HG03378 (cell line): ENCODE measurements around the gene MAEA.

Source experiments
- ATAC-seq: cut with Tn5 transposase; IDR thresholded peaks from one replicate; pipeline ENCODE4 v1.9.1; 2021; ENCODE audit warnings: mild to moderate bottlenecking, moderate library complexity; ENCODE audit not compliant: unreplicated experiment

Gene MAEA

GRCh38 chr4:1298461-1298860 lies 8.8 kb downstream of the MAEA start:
- ATAC-seq, result no peak

GRCh38 chr4:1299301-1299860 lies 9.7 kb downstream of the MAEA start:
- ATAC-seq, result no peak

DNA sequence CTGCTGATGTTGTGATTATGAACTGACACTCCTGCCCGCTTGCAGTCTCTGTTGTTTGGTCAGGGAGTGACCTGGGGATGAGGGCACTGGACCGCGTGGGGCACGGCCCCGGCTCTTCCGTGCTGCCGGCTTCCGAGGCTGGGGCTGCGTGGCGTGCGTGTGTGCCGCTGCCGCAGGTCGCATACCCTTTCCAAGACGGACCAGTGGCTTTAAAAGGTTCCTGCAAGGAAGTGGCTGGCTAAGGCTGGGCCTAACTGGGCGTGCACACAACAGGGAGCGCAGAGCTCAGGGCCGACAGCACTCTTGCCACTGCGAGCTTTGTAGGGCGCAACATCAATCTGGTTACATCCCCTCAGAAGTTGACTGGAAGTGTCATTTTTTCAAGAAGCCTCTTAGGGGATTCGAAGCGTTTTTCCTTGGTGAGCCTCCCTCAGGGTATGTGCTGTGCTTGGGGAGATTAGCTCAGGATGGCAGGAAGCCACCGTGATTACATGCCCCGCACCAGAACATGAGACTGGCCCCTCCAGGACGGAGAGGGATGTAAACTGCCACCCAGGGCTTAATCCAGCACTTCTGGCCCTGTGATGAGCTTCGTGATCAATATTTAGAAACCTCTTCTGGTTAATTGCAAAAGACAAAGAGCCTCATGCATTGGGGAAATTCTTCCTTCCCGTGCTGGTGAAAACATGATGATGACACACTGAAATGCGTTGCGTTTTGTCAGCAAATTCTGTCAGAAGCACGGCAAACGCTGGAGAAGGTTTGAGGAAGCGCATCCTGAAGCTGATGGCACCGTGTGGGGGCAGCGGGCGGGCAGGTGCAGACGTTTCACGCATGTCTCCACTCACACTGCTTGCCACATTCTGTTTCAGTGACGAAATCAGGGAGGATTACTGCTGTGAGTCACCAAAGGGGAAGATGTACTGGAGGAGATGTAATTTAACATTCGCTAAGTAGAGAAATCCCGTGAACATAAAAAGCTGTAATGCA lies 11.1 kb downstream of the MAEA start:
- ATAC-seq, result no peak

DNA sequence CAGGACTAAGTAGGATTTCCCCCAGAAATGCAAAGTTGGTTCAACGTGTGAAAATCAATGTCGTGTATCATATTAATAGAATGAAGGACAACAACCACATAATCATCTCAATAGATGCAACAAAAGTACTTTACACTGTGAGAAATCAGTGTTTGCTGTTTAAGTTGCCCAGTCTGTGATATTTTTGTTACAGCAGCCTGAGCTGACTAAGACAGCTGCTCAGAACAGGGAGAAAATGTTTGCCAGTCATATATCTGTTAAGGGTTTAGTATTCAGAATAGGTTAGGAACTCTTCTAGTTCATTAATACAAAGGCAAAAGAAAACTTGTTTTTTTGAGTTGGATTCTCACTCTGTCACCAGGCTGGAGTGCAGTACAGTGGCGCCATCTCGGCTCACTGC lies 12.5 kb downstream of the MAEA start:
- ATAC-seq, result no peak

DNA sequence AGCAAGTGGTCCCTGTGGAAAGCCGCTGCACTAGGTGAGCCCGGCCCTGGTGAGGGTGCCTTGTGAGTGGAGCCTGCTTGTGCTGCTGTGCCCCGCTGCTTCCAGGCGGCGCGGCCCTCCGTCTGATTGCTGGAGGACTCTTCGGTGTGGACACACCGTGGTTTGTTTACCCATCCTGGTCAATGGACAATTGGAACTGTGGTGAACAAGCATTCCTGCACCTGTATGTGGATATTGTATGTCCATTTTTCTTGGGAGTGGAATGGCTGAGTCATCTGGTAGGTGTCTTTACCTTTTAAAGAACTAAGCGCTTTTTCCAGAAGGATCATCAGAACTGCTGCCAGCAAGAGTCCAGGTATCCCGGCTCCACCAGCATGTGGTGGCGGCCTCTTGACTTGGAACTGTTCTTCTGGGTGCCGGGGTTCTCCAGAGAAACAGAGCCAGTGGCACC lies 15.6 kb downstream of the MAEA start:
- no peak for ATAC-seq

- no peak for ATAC-seq
Observed at GRCh38 chr4:1305781-1306455, 16.2 kb downstream of the MAEA start.

DNA sequence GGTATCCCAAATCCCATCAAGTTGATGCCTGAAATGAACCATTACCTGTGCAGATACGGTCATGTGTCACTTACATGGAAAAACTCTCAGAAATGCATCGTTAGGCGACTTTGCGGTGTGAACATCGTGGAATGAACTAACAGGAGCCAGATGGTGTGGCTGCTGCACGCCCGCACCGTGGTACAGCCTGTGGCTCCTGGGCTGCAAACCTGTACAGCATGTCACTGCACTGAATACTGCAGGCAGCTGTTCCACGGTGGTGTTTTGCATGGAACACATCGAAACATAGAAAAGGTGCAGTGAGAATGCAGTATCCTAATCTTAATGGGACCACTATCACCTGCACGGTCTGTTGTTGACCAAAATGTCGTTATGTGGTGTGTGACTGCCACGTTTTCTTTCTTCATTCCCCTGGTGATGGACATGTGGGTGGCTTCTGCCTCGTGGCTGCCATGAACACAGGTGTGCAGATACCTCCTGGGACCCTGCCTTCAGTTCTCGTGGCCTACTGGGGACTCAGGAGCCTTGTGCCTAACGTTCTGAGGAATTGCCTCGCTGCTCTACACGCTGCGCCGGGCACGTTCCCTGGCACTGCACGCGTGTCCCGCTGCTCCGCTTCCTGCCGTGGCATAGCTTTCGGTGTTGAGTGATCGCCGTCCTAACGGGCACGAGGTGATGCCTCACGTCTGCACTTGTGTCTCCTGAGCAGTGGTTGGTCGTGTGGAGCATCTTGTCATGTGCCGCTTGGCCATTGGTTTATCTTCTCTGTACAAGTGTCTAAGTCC lies 18.5 kb downstream of the MAEA start:
- ATAC-seq, result no peak

- ATAC-seq, result peak; percentile 62
Observed at GRCh38 chr4:1309261-1310010, 19.7 kb downstream of the MAEA start.

GRCh38 chr4:1310031-1310795 lies 20.5 kb downstream of the MAEA start:
- ATAC-seq, result no peak

DNA sequence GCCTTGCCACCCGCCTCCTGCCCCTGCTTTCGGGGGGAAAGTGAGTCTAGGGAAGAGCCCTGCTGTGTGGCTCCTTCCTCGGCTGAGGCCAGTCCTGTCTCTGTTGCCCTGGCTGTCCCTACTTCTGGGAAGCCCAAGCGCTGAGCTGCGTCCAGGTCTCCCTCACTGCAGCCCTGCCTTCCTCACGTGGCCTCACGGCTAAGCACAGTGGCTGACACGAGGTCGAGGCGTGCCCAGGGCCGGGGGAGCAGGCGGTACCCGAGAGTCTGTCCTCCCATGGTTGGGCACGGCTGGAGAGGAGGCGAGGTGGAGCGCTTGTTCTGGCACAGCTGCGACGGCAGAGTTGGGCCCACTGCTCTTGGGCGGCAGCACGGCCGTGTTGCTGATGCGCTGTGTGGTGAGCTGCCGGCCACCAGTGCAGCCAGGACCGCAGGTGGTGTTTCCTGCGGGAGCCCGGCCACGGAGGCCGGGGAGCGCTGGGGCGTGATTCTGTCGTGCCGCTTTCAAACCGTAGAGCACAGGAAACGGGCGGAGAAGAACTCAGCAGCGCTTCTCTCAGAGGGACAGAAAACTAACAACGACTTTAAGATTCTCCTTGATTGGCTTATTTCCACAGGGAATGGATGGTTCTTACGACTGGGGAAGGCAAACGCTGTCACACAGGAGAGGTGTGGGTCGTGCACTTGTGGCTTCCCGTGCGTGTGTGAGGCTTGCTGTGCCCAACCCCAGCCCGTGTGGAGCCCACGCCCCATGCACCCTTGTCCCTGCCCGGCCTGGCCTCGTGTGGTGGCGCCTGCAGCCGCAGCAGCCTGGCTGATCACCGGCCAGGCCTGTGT lies 21.3 kb downstream of the MAEA start:
- no peak for ATAC-seq

DNA sequence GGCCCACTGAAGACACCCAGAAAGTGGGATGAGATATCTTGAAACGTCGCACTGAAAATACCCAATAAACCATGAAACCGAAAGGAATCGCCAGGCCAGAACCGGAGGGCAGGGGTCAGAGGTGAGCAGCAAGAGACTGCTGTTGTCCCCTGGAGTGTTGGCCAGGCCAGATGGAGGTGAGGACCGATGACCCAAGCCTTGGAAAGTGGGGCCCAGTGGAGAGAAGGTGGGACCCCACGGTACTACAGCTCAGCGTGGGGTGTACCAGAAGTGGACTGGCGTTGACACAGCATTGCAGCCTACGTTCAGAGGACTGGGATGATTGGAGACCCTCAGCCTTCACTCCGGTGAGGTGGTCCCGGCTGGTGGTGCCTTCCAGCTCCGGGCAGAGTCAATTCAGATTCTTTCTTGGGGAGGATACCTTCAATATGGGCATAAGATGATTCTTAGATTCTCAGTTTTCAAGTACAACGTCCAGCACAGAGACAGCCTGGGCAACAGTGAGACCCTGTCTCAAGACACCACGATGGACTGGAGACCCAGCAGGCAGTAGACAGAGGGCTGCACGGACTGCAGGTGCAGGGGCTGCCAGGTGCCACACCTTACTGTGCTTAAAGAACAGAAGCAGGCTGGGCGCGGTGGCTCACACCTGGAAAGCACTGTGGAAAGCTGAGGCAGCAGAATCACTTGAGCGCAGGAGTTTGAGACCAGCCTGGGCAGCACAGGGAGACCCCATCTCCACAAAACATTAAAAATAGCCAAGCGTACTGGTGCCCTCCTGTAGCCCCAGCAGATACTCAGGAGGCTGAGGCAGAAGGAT lies 23.3 kb downstream of the MAEA start:
- no peak for ATAC-seq

DNA sequence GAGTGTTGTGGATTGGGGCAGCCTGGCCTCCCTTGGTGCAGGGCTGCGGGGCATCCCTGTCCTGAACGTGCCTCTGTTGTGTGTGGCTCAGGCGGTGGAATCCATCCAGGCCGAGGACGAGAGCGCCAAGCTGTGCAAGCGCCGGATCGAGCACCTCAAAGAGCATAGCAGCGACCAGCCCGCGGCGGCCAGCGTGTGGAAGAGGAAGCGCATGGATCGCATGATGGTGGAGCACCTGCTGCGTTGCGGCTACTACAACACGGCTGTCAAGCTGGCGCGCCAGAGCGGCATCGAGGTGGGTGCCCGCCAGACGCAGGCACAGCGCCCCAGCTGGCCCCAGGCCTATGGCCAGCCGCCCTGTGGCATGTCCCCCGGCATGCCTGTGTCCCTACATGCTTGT lies 25.6 kb downstream of the MAEA start:
- no peak for ATAC-seq

DNA sequence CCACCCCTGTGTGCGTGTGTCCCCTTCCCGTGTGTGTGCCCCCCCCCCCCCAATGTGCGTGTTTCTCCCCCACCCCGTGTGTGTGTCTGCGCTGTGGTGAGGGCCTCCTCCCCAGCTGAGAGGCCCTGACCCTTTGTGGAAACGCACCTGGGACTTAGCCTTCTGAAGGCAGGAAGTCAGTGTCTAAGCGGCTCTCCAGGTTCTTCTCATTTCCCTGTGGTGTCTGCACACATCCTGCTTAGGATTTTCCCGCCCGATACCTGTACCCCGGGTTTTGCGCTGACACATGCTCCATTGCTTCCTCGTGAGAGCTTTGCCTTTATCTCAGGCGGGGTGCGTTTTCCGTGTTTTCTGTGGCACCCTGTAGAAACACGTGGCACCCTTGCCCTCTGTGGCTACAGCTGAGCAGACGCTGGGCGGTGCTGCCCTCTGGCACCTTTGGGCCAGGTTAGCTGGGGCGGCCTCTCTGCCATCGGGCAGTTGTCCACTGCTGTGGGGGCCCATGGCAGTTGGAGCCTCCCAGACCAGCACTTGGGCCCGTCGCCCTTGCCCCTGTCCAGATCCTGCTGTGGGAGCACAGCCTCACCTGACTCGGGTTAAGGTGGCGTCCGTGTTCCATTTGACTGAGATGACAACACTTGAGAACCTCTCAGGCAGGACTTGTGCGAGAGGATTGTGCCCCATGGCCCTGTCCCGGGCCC lies 26.3 kb downstream of the MAEA start:
- ATAC-seq, result no peak

DNA sequence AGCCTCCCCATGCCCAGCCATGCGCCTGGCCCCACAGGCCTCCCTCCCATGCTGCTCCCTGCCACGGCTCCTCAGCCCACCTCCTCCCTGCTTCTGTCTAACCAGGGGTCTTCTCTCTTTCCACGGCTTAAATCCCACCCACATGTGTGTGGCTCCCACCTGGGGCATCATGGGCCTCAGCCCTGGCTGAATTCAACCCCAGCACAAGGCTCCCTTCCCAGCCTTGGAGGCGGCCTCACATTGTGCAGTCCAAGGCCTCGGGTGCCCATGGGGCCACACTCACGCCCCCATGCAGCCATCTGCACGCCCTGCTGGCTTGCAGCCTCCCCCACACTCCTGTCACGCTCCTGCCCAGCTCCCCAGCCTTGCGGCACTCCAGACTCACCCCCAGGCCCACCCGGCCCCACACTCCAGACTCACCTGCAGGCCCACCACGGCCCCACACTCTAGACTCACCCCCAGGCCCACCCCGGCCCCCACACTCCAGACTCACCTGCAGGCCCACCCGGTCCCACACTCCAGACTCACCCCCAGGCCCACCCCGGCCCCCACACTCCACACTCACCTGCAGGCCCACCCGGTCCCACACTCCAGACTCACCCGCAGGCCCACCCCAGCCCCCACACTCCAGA lies 27.0 kb downstream of the MAEA start:
- no peak for ATAC-seq

GRCh38 chr4:1317177-1318045 lies 27.7 kb downstream of the MAEA start:
- no peak for ATAC-seq

DNA sequence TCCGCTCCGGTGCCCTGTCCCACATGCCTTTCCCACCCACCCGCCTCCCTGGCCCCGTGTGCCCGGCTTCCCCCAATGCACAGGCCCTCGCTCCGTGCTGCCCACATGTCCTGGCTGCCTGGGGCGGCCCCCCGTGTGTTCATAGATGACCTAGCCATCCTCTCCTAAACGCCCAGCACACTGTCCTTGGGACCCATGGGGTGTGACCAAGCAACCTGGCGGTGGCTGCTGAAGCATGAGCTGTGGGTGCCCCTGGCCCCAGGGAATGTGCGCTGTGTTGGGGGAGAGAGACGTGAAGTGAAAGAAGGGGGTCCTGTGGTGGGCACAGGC lies 28.3 kb downstream of the MAEA start:
- ATAC-seq, result no peak
